Fibroblast of lung (primary cell): ENCODE data around the gene COL4A2. TPM values are rescaled to one million over a fixed set of nuclear protein-coding genes. Genes with fewer than 3 reads are reported as not detected.

Experiments used
- DNase-seq, 2 donors: peaks; one replicate each; pipeline versions ENCODE4 v3.0.0 to v3.0.0-alpha.2; 2010; ENCODE audit warnings: low read depth in 2 of 2
- H2AFZ ChIP-seq: 2 replicates; pipeline ENCODE4 v1.5.1; 2012; ENCODE audit warnings: low read length, control low read depth, inconsistent platforms
- H3K27ac ChIP-seq: 2 replicates; pipeline ENCODE4 v1.5.1; 2011; ENCODE audit warnings: low read length, control low read depth; ENCODE audit not compliant: insufficient read depth
- H3K27me3 ChIP-seq: 2 replicates; pipeline ENCODE4 v1.5.1; 2011; ENCODE audit warnings: mild to moderate bottlenecking, low read length; ENCODE audit not compliant: control insufficient read depth, insufficient read depth
- H3K36me3 ChIP-seq: 2 replicates; pipeline ENCODE4 v1.5.1; 2011; ENCODE audit warnings: low read length; ENCODE audit not compliant: control insufficient read depth, insufficient read depth
- H3K4me1 ChIP-seq: 2 replicates; pipeline ENCODE4 v1.5.1; 2011; ENCODE audit warnings: low read length; ENCODE audit not compliant: control insufficient read depth, insufficient read depth; ENCODE audit errors: extremely low read depth
- H3K4me2 ChIP-seq: 2 replicates; pipeline ENCODE4 v1.5.1; 2011; ENCODE audit warnings: low read length, control low read depth; ENCODE audit not compliant: insufficient read depth; ENCODE audit errors: extremely low read depth
- H3K4me3 ChIP-seq, 4 experiments: fragments of 200-600 bp in 1 of 4; sonication (generic) in 1 of 4; replicated peaks in 1 of 4; 2 replicates each; pipeline ENCODE4 v1.5.1; 2011 to 2016; ENCODE audit warnings: low read length in 4 of 4, low read depth in 3 of 4, mild to moderate bottlenecking in 3 of 4, control low read depth in 2 of 4, inconsistent platforms in 1 of 4, mixed read lengths in 1 of 4; ENCODE audit not compliant: insufficient read depth in 1 of 4; ENCODE audit errors: control extremely low read depth in 1 of 4
- H3K79me2 ChIP-seq: 2 replicates; pipeline ENCODE4 v1.5.1; 2012; ENCODE audit warnings: mild to moderate bottlenecking, low read length, inconsistent platforms; ENCODE audit not compliant: control insufficient read depth, insufficient read depth
- H3K9ac ChIP-seq: 2 replicates; pipeline ENCODE4 v1.5.1; 2011; ENCODE audit warnings: mild to moderate bottlenecking, low read length, control low read depth; ENCODE audit not compliant: insufficient read depth
- H3K9me3 ChIP-seq: 2 replicates; pipeline ENCODE4 v1.5.1; 2012; ENCODE audit warnings: low read depth, low read length; ENCODE audit not compliant: control insufficient read depth, insufficient read depth
- H4K20me1 ChIP-seq: 2 replicates; pipeline ENCODE4 v1.5.1; 2011; ENCODE audit warnings: low read length; ENCODE audit not compliant: control insufficient read depth, insufficient read depth; ENCODE audit errors: extremely low read depth
- EZH2 ChIP-seq: IDR thresholded peaks from 2 replicates; pipeline ENCODE4 v1.5.1; 2012; ENCODE audit warnings: low read length, control low read depth, mild to moderate bottlenecking; ENCODE audit errors: missing control alignments
- polyA plus RNA-seq, 2 donors: library from polyadenylated mRNA; depleted of rRNA in 1 of 2; stranded (reverse) in 1 of 2; unstranded in 1 of 2; fragments of >200 nt; gene quantifications; 2 replicates each; pipeline ENCODE4 v1.2.1, GENCODE V29; 2011 to 2012; ENCODE audit warnings: missing spikeins in 1 of 2
- total RNA-seq: library from RNA; depleted of rRNA; stranded (reverse); fragments of >200 nt; gene quantifications from 2 replicates; pipeline ENCODE4 v1.2.1, GENCODE V29; 2014
- TF ChIP-seq, protein P1 (sequence below), 2 donors: IDR thresholded peaks in 1 of 2; conservative IDR thresholded peaks in 1 of 2; 1 replicate in 1 of 2; 2 replicates in 1 of 2; pipeline ENCODE4 v1.5.1; 2011 to 2012; ENCODE audit warnings: low read length in 2 of 2, control low read depth in 1 of 2, inconsistent platforms in 1 of 2, low read depth in 1 of 2, mild to moderate bottlenecking in 1 of 2

The COL4A2 gene
- total and polyA plus RNA-seq, 2 donors (not counting 1 experiment from before 2014, with no cell fraction given), result 93.1 to 463 TPM

DNA sequence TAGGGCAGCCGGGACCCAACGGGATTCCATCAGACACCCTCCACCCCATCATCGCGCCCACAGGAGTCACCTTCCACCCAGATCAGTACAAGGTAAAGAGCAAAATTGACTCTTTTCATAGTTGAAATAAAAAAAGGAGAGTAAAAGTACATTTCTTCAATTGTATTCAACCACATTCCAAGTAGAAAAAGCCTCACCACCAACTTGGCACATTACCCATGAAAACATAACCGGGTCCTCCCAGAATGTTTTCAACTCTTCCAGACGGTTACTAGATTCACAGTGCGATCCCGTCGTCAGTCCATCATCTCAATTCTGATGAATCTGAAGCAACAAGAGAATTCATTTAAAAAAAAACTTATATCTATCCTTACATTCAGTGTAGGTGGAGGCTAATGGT, 129.2 kb downstream of the COL4A2 start:
- Histone ChIP-seq H3K27ac (no peak overlapping the region), H3K79me2 (no peaks in the 10 kb centered on the region), H3K4me3 (no peak overlapping the region), H3K9ac (no peak overlapping the region), H3K4me1 (peaks cover 13% of the 10 kb centered on the region), H4K20me1 (no peaks in the 10 kb centered on the region), H3K9me3 (no peaks in the 10 kb centered on the region), H3K36me3 (peaks cover 8% of the 10 kb centered on the region), H3K27me3 (no peaks in the 10 kb centered on the region), H2AFZ (no peak overlapping the region), H3K4me2 (no peak overlapping the region)
- no peak for TF ChIP-seq EZH2
- TF ChIP-seq, protein P1, sequence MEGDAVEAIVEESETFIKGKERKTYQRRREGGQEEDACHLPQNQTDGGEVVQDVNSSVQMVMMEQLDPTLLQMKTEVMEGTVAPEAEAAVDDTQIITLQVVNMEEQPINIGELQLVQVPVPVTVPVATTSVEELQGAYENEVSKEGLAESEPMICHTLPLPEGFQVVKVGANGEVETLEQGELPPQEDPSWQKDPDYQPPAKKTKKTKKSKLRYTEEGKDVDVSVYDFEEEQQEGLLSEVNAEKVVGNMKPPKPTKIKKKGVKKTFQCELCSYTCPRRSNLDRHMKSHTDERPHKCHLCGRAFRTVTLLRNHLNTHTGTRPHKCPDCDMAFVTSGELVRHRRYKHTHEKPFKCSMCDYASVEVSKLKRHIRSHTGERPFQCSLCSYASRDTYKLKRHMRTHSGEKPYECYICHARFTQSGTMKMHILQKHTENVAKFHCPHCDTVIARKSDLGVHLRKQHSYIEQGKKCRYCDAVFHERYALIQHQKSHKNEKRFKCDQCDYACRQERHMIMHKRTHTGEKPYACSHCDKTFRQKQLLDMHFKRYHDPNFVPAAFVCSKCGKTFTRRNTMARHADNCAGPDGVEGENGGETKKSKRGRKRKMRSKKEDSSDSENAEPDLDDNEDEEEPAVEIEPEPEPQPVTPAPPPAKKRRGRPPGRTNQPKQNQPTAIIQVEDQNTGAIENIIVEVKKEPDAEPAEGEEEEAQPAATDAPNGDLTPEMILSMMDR (conservative IDR thresholded peaks at IDR 0.05 in 1 of 2, IDR thresholded peaks at IDR 0.05 in 1 of 2; ENCODE audit: low read depth in 1 of 2, low read length in 2 of 2), result no peak
- DNase-seq, result peak in 1 of 2 donors; percentile 75

DNA sequence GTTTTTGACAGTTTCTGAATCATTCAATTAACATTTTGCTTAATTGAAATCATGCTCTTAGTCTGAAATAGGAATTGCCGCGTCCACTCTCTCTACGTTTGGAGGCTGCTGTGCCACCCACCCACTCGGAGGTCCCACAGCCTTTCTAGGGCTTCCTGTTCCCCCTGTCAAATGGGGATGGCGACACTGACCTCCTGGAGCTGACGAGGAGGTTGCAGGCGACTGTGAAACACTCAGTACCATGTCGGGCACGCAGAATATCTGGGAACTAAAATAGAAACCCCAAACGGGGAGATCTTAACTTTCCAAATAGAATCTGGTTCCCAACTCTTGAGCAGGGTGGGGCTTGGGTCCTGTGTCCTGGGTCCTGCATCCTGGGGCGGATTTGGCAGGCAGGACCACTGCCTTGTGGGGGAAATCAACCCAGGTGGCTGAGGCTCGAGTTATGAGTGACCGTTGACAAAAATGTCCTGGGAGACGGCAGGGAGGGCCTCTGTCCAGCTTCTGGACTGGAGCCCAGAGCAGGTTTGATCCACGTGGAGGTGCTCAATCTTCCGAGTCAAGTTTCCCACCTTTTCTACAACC, 129.8 kb downstream of the COL4A2 start:
- H3K9ac ChIP-seq, result no peak overlapping the region
- H3K79me2 ChIP-seq, result no peaks in the 10 kb centered on the region
- peaks cover 8% of the 10 kb centered on the region for H3K36me3 ChIP-seq
- DNase-seq, result no peak
- H3K9me3 ChIP-seq, result no peaks in the 10 kb centered on the region
- no peak for TF ChIP-seq EZH2
- TF ChIP-seq, protein P1 (conservative IDR thresholded peaks at IDR 0.05 in 1 of 2, IDR thresholded peaks at IDR 0.05 in 1 of 2; ENCODE audit: low read depth in 1 of 2, low read length in 2 of 2), result no peak
- H3K27me3 ChIP-seq, result no peaks in the 10 kb centered on the region
- H2AFZ ChIP-seq, result no peak overlapping the region
- no peak overlapping the region for H3K4me2 ChIP-seq
- H3K4me1 ChIP-seq, result peaks cover 12% of the 10 kb centered on the region
- no peak overlapping the region for H3K27ac ChIP-seq
- no peak overlapping the region for H3K4me3 ChIP-seq
- H4K20me1 ChIP-seq, result no peaks in the 10 kb centered on the region

DNA sequence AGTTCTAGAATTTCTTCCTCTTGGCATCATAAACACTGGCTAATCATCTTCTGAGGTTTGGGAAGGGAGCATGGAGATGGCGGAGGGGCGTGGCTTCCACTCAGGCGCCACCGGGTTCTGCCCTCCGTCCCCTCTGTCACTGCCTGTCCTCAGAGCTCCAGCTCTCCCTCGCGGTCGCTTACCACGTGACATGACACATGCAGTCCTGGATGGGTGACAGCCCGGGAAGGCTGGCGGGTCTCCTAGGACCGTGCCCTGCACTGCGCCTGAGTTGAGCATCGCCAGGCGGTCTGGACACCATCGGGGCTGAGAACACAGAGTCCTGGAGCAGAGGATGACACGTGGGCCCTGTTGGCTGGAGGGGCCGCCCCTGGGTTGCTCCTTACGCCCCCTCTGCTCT, 131.1 kb downstream of the COL4A2 start:
- Histone ChIP-seq H3K4me3 (no peak overlapping the region), H3K4me1 (peaks cover 8% of the 10 kb centered on the region), H3K79me2 (no peaks in the 10 kb centered on the region), H3K4me2 (no peak overlapping the region), H2AFZ (no peak overlapping the region), H3K27ac (no peak overlapping the region), H3K9me3 (no peaks in the 10 kb centered on the region), H4K20me1 (no peaks in the 10 kb centered on the region), H3K9ac (no peak overlapping the region), H3K27me3 (no peaks in the 10 kb centered on the region), H3K36me3 (peaks cover 8% of the 10 kb centered on the region)
- TF ChIP-seq, protein P1 (conservative IDR thresholded peaks at IDR 0.05 in 1 of 2, IDR thresholded peaks at IDR 0.05 in 1 of 2; ENCODE audit: low read depth in 1 of 2, low read length in 2 of 2), result no peak
- TF ChIP-seq EZH2, result no peak
- DNase-seq, result no peak
